ENCODE measurements around the gene RTF1. TPM values are rescaled to one million over a fixed set of nuclear protein-coding genes. Genes with fewer than 3 reads are reported as not detected.

The RTF1 gene
- polyA plus RNA-seq, 1 of the 3 experiments (the other 2 are of a cell fraction), result 27.8 TPM

DNA sequence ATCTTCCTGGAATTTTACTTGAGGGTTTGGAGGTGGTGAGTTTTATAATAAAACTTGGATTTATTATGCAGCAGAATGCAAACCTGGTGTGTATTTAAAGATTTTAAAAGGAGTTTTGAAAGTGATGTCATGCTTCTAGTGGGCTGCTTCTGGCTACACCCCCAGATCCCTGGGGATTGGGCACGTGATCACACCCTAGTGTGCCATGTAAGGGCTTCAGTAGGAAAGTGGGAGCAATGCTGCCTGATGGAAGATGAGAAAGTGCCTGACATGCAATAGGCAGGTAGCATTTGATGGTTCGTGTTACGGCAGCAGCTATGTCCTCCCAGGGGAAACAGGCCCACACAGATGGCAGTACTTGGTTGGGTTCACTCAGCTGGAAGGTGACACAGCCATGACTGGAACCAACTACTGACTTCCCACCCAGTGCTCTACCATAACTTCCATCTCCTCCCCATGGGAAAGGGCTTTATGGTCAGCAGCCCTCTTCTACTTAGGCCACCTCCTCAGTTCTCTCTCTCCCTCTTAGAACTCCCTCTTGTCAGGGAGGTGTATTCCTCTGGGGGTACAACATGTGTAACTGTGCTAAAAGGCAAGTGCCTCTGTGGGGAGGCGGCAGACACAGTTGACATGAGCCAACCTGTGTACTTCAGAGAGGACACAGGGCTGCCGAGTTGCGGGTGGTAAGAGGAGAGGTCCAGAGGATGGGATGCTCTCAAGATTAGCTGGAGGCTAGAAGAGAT is 82.4 kb downstream of the RTF1 start:
- CTCF ChIA-PET, result interaction anchor here (0.6 to 1.0 kb wide), 3 partner anchors 34 to 153 kb away, joined by 3 read pairs; no protein-coding TSS in a partner anchor
- TF ChIP-seq, protein P1, sequence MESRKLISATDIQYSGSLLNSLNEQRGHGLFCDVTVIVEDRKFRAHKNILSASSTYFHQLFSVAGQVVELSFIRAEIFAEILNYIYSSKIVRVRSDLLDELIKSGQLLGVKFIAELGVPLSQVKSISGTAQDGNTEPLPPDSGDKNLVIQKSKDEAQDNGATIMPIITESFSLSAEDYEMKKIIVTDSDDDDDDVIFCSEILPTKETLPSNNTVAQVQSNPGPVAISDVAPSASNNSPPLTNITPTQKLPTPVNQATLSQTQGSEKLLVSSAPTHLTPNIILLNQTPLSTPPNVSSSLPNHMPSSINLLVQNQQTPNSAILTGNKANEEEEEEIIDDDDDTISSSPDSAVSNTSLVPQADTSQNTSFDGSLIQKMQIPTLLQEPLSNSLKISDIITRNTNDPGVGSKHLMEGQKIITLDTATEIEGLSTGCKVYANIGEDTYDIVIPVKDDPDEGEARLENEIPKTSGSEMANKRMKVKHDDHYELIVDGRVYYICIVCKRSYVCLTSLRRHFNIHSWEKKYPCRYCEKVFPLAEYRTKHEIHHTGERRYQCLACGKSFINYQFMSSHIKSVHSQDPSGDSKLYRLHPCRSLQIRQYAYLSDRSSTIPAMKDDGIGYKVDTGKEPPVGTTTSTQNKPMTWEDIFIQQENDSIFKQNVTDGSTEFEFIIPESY (IDR thresholded peaks at IDR 0.05; ENCODE audit: borderline replicate concordance, low read depth), result no peak
- TF ChIP-seq RAD21 (IDR thresholded peaks at IDR 0.05; ENCODE audit: low read length) (no peak), POLR2AphosphoS5 (IDR thresholded peaks at IDR 0.05; ENCODE audit: low read depth, low read length) (no peak), GABPA (IDR thresholded peaks at IDR 0.05; ENCODE audit: low read depth) (no peak), RXRA (IDR thresholded peaks at IDR 0.05; ENCODE audit: borderline replicate concordance, low read depth) (no peak), TCF12 (IDR thresholded peaks at IDR 0.05) (no peak), TEAD4 (IDR thresholded peaks at IDR 0.05; ENCODE audit: borderline replicate concordance, insufficient read depth) (no peak), SMC3 (IDR thresholded peaks at IDR 0.05; ENCODE audit: low read depth, low read length) (no peak), EZH2phosphoT487 (IDR thresholded peaks at IDR 0.05; ENCODE audit: borderline replicate concordance, low read depth) (no peak), MEF2A (IDR thresholded peaks at IDR 0.05; ENCODE audit: borderline replicate concordance, low read depth) (no peak), TAF1 (IDR thresholded peaks at IDR 0.05; ENCODE audit: borderline replicate concordance, low read depth, low read length) (no peak), NRF1 (IDR thresholded peaks at IDR 0.05; ENCODE audit: low read depth, low read length) (no peak), RCOR1 (IDR thresholded peaks at IDR 0.05; ENCODE audit: low read length) (no peak), MXI1 (IDR thresholded peaks at IDR 0.05; ENCODE audit: low read depth, low read length) (no peak), ELF1 (IDR thresholded peaks at IDR 0.05) (no peak), JUND (IDR thresholded peaks at IDR 0.05) (no peak), FOXJ3 (CRISPR knock-in tag; IDR thresholded peaks at IDR 0.05) (no peak), GATA2 (CRISPR knock-in tag; IDR thresholded peaks at IDR 0.05) (no peak)
- TF ChIP-seq, protein P2, sequence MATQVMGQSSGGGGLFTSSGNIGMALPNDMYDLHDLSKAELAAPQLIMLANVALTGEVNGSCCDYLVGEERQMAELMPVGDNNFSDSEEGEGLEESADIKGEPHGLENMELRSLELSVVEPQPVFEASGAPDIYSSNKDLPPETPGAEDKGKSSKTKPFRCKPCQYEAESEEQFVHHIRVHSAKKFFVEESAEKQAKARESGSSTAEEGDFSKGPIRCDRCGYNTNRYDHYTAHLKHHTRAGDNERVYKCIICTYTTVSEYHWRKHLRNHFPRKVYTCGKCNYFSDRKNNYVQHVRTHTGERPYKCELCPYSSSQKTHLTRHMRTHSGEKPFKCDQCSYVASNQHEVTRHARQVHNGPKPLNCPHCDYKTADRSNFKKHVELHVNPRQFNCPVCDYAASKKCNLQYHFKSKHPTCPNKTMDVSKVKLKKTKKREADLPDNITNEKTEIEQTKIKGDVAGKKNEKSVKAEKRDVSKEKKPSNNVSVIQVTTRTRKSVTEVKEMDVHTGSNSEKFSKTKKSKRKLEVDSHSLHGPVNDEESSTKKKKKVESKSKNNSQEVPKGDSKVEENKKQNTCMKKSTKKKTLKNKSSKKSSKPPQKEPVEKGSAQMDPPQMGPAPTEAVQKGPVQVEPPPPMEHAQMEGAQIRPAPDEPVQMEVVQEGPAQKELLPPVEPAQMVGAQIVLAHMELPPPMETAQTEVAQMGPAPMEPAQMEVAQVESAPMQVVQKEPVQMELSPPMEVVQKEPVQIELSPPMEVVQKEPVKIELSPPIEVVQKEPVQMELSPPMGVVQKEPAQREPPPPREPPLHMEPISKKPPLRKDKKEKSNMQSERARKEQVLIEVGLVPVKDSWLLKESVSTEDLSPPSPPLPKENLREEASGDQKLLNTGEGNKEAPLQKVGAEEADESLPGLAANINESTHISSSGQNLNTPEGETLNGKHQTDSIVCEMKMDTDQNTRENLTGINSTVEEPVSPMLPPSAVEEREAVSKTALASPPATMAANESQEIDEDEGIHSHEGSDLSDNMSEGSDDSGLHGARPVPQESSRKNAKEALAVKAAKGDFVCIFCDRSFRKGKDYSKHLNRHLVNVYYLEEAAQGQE (IDR thresholded peaks at IDR 0.05; ENCODE audit: low read depth, low read length), result no peak
- TF ChIP-seq, protein P3, sequence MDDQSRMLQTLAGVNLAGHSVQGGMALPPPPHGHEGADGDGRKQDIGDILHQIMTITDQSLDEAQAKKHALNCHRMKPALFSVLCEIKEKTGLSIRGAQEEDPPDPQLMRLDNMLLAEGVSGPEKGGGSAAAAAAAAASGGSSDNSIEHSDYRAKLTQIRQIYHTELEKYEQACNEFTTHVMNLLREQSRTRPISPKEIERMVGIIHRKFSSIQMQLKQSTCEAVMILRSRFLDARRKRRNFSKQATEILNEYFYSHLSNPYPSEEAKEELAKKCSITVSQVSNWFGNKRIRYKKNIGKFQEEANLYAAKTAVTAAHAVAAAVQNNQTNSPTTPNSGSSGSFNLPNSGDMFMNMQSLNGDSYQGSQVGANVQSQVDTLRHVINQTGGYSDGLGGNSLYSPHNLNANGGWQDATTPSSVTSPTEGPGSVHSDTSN (IDR thresholded peaks at IDR 0.05), result no peak
- H3K4me3 ChIP-seq (ENCODE audit: low read depth in 2 of 2, low read length in 1 of 2), result no peak overlapping the region
- H3K9me2 ChIP-seq, result no peaks in the 10 kb centered on the region
- H2AFZ ChIP-seq (ENCODE audit: low read depth), result no peak overlapping the region
- POLR2A ChIA-PET, result no interaction called here
- H3K27me3 ChIP-seq (ENCODE audit: insufficient read depth), result no peaks in the 10 kb centered on the region; the same call in 1 of the 2 replicates
- 84% methylated on average over 6 of the region's 6 CpGs for WGBS (ENCODE audit: low lambda C conversion rate)
- peaks cover 0 to 8% of the 10 kb centered on the region in 2 experiments; a peak in 1 of 4 replicates for H3K4me1 ChIP-seq (ENCODE audit: control insufficient read depth in 1 of 2, insufficient read depth in 2 of 2, low read depth in 1 of 2, low read length in 1 of 2)
- no peak overlapping the region for H3K9ac ChIP-seq
- no peaks in the 10 kb centered on the region for H3K36me3 ChIP-seq (replicated peaks in 1 of 2; ENCODE audit: control insufficient read depth in 1 of 2, insufficient read depth in 2 of 2, low read length in 1 of 2)
- peak; percentile 19 for DNase-seq
- H4K20me1 ChIP-seq (ENCODE audit: insufficient read depth), result no peaks in the 10 kb centered on the region
- H3K27ac ChIP-seq (ENCODE audit: low read depth in 2 of 2, low read length in 1 of 2), result no peak overlapping the region
- H3K4me2 ChIP-seq, result no peak overlapping the region
- H3K9me3 ChIP-seq, result no peaks in the 10 kb centered on the region
- H3K79me2 ChIP-seq (ENCODE audit: insufficient read depth), result no peaks in the 10 kb centered on the region
- no peaks in the 10 kb centered on the region for H3F3A ChIP-seq (replicated peaks; ENCODE audit: insufficient read depth)
